Measurements from ENCODE around the gene CRB1. TPM values are rescaled to one million over a fixed set of nuclear protein-coding genes. Genes with fewer than 3 reads are reported as not detected.

CRB1 gene
- total and polyA plus RNA-seq, 9 of the 15 experiments (the other 6 are each of a cell fraction or from before 2014, with no cell fraction given), result 0.04 to 0.10 TPM; not detected in 7

- ChIA-PET CTCF (ENCODE audit: low intra/inter-chr PET ratio) (no interaction called here), POLR2A (no interaction called here)
- Histone ChIP-seq H3K36me3 (ENCODE audit: control insufficient read depth, insufficient read depth, low read length) (no peaks in the 10 kb centered on the region), H3K9me1 (ENCODE audit: control insufficient read depth, insufficient read depth, low read length) (no peaks in the 10 kb centered on the region), H3K9me3 (replicated peaks; ENCODE audit: control insufficient read depth, insufficient read depth, low read depth, low read length) (no peaks in the 10 kb centered on the region), H3K79me2 (ENCODE audit: control insufficient read depth, insufficient read depth, low read length) (no peaks in the 10 kb centered on the region), H3K27ac (ENCODE audit: extremely low read depth, low read depth, low read length) (no peak overlapping the region), H3K4me3 (no peak overlapping the region), H3K4me1 (replicated peaks in 1 of 2; ENCODE audit: control insufficient read depth in 2 of 2, insufficient read depth in 2 of 2, low read length in 2 of 2) (no peaks in the 10 kb centered on the region), H4K20me1 (replicated peaks; ENCODE audit: control insufficient read depth, insufficient read depth, low read length) (no peaks in the 10 kb centered on the region), H3K4me2 (ENCODE audit: insufficient read depth, low read length) (no peak overlapping the region), H2AFZ (ENCODE audit: low read depth, low read length) (no peak overlapping the region), H3K9ac (ENCODE audit: insufficient read depth in 1 of 2, low read depth in 2 of 2, low read length in 2 of 2) (no peak overlapping the region), H3K27me3 (ENCODE audit: control insufficient read depth in 2 of 2, insufficient read depth in 2 of 2, low read length in 2 of 2) (no peaks in the 10 kb centered on the region; a peak in 1 of 5 replicates)
- intact Hi-C loops (cut with micrococcal nuclease) (no loop called here), in situ Hi-C loops (cut with MboI) (no loop called here)
- ATAC-seq, result no peak
- WGBS (ENCODE audit: insufficient coverage, low coverage, missing lambda C conversion rate), result 3% methylated on average over 3 of the region's 3 CpGs
- no peak for FAIRE-seq
- TF ChIP-seq SMARCC2 (IDR thresholded peaks at IDR 0.05; ENCODE audit: low read depth), result no peak
- TF ChIP-seq PHF8 (IDR thresholded peaks at IDR 0.05; ENCODE audit: borderline replicate concordance, low read length), result no peak
- no peak for TF ChIP-seq NR3C1 (CRISPR knock-in tag; IDR thresholded peaks at IDR 0.05)
- no peak for DNase-seq (ENCODE audit: extremely low read depth in 1 of 4, low spot score in 3 of 4)
- BruUV-seq (replicated peaks), result no TSS peak
Measured at GRCh38 chr1:197415221-197415620, 147.2 kb downstream of the CRB1 start.

- Histone ChIP-seq H3K4me3 (no peak overlapping the region), H3K9me1 (ENCODE audit: control insufficient read depth, insufficient read depth, low read length) (no peaks in the 10 kb centered on the region), H3K9ac (ENCODE audit: insufficient read depth in 1 of 2, low read depth in 2 of 2, low read length in 2 of 2) (no peak overlapping the region), H3K27ac (ENCODE audit: extremely low read depth, low read depth, low read length) (no peak overlapping the region), H3K9me3 (replicated peaks; ENCODE audit: control insufficient read depth, insufficient read depth, low read depth, low read length) (no peaks in the 10 kb centered on the region), H3K4me2 (ENCODE audit: insufficient read depth, low read length) (no peak overlapping the region), H2AFZ (ENCODE audit: low read depth, low read length) (no peak overlapping the region), H3K4me1 (replicated peaks in 1 of 2; ENCODE audit: control insufficient read depth in 2 of 2, insufficient read depth in 2 of 2, low read length in 2 of 2) (no peaks in the 10 kb centered on the region), H3K36me3 (ENCODE audit: control insufficient read depth, insufficient read depth, low read length) (no peaks in the 10 kb centered on the region), H3K79me2 (ENCODE audit: control insufficient read depth, insufficient read depth, low read length) (no peaks in the 10 kb centered on the region), H3K27me3 (ENCODE audit: control insufficient read depth in 2 of 2, insufficient read depth in 2 of 2, low read length in 2 of 2) (no peaks in the 10 kb centered on the region; a peak in 1 of 5 replicates), H4K20me1 (replicated peaks; ENCODE audit: control insufficient read depth, insufficient read depth, low read length) (no peaks in the 10 kb centered on the region)
- ChIA-PET CTCF (ENCODE audit: low intra/inter-chr PET ratio) (no interaction called here), POLR2A (no interaction called here)
- DNase-seq (ENCODE audit: extremely low read depth in 1 of 4, low spot score in 3 of 4), result no peak
- BruUV-seq (replicated peaks), result no TSS peak
- intact Hi-C loops (cut with micrococcal nuclease), result no loop called here
- TF ChIP-seq CEBPG (CRISPR knock-in tag; IDR thresholded peaks at IDR 0.05) (no peak), CEBPG (tag; conservative IDR thresholded peaks at IDR 0.05 in 1 of 2, IDR thresholded peaks at IDR 0.05 in 1 of 2) (0 out of 4 replicates have a peak, but pooled peaks of 1 of the 2 experiments have one; percentile 58), CCAR2 (IDR thresholded peaks at IDR 0.05; ENCODE audit: low read depth, low read length) (no peak), POLR2A (conservative IDR thresholded peaks at IDR 0.05) (no peak), ZNF232 (CRISPR knock-in tag; IDR thresholded peaks at IDR 0.05) (no peak), CEBPB (tag; IDR thresholded peaks at IDR 0.05) (peak; percentile 40; the same call in 1 of the 2 replicates)
- no peak for FAIRE-seq
- WGBS (ENCODE audit: insufficient coverage, low coverage, missing lambda C conversion rate), result 3% methylated on average over 1 of the region's 1 CpG
- in situ Hi-C loops (cut with MboI), result no loop called here
- ATAC-seq, result no peak
Measured at GRCh38 chr1:197418693-197419092, 150.6 kb downstream of the CRB1 start.
